A549 (cell line): Measurements from ENCODE around the gene PGAP1. TPM values are rescaled to one million over a fixed set of nuclear protein-coding genes. Genes with fewer than 3 reads are reported as not detected.

ENCODE experiments used
- ATAC-seq, 2 experiments: fragments of 200-7000 bp in 1 of 2; fragments of >200 bp in 1 of 2; cut with Nextera tagmentation in 1 of 2; cut with Tn5 transposase in 1 of 2; 3 replicates each; pipeline versions ENCODE4 v1.8.0 to v1.9.1; 2018 to 2020; ENCODE audit warnings: mild to moderate bottlenecking in 1 of 2, moderate library complexity in 1 of 2
- CTCF ChIA-PET: fragments of 300-600 bp; sonication (Branson Sonifier 250); formaldehyde crosslinking; extraction: SDS; loops from one replicate; lab custom pipeline; 2021; ENCODE audit warnings: antibody characterized with exemption, inconsistent platforms; lab: Yijun Ruan, JAX
- POLR2A ChIA-PET: fragments of 350-600 bp; formaldehyde crosslinking; extraction: SDS; loops from one replicate; lab custom pipeline; 2021; ENCODE audit warnings: antibody characterized with exemption, inconsistent platforms; lab: Yijun Ruan, JAX
- DNase-seq, 2 experiments: peaks; one replicate each; pipeline versions ENCODE4 v3.0.0 to v3.0.0-alpha.2; 2011 to 2016; ENCODE audit warnings: low read depth in 1 of 2, low spot score in 1 of 2
- FAIRE-seq: peaks from 2 replicates; lab custom pipeline; 2011; peaks lifted over from hg19 to GRCh38; lab: Jason Lieb, UNC
- H3K27ac ChIP-seq, 2 experiments: fragments of >200 bp; sonication (Bioruptor Twin); formaldehyde crosslinking; 3 replicates each; pipeline ENCODE4 v1.5.1; 2016 to 2017
- H3K4me1 ChIP-seq: fragments of >200 bp; sonication (Bioruptor Twin); formaldehyde crosslinking; 3 replicates; pipeline ENCODE4 v1.6.1; 2016
- H3K4me2 ChIP-seq: fragments of >200 bp; sonication (Bioruptor Twin); formaldehyde crosslinking; 3 replicates; pipeline ENCODE4 v1.6.1; 2016
- H3K4me3 ChIP-seq: fragments of >200 bp; sonication (Bioruptor Twin); formaldehyde crosslinking; 3 replicates; pipeline ENCODE4 v1.5.1; 2016
- H3K9me3 ChIP-seq: fragments of >200 bp; sonication (Bioruptor Twin); formaldehyde crosslinking; 3 replicates; pipeline ENCODE4 v1.6.1; 2016
- CEBPB ChIP-seq, 2 experiments: fragments of >200 bp in 1 of 2; sonication (Bioruptor Twin) in 1 of 2; formaldehyde crosslinking in 1 of 2; IDR thresholded peaks; 2 replicates each; pipeline ENCODE4 v1.6.1; 2012 to 2016
- CHD2 ChIP-seq: fragments of 150-350 bp; IDR thresholded peaks from 2 replicates; pipeline ENCODE4 v1.6.1; 2014; ENCODE audit warnings: low read length; ENCODE audit not compliant: partially characterized antibody
- FOSB ChIP-seq: fragments of 250-450 bp; sonication (Bioruptor Pico); IDR thresholded peaks from 2 replicates; pipeline ENCODE4 v1.5.0; 2020; ENCODE audit warnings: mild to moderate bottlenecking, moderate library complexity
- GATA3 ChIP-seq: IDR thresholded peaks from 2 replicates; pipeline ENCODE4 v1.6.1; 2012; ENCODE audit warnings: borderline replicate concordance
- HOXA7 ChIP-seq: fragments of 250-450 bp; sonication (Bioruptor Pico); IDR thresholded peaks from 2 replicates; pipeline ENCODE4 v1.5.0; 2020; ENCODE audit warnings: mild to moderate bottlenecking, moderate library complexity
- JUNB ChIP-seq: fragments of >200 bp; sonication (Bioruptor Twin); formaldehyde crosslinking; IDR thresholded peaks from 2 replicates; pipeline ENCODE4 v1.6.1; 2016
- KDM1A ChIP-seq: fragments of 200-600 bp; sonication (generic); IDR thresholded peaks from 2 replicates; pipeline ENCODE4 v1.6.1; 2016; ENCODE audit warnings: low read depth, mild to moderate bottlenecking
- MAFK ChIP-seq: fragments of 450-650 bp; IDR thresholded peaks from 2 replicates; pipeline ENCODE4 v1.6.1; 2014; ENCODE audit not compliant: partially characterized antibody
- POLR2A ChIP-seq: IDR thresholded peaks from 2 replicates; pipeline ENCODE4 v1.6.1; 2012; ENCODE audit warnings: mild to moderate bottlenecking, low read length
- POLR2AphosphoS2 ChIP-seq: conservative IDR thresholded peaks from 2 replicates; pipeline ENCODE4 v1.6.1; 2012; ENCODE audit warnings: low read length, improper control_type of control experiment, inconsistent platforms
- RAD21 ChIP-seq, 2 experiments: fragments of >200 bp in 1 of 2; sonication (Bioruptor Twin) in 1 of 2; formaldehyde crosslinking in 1 of 2; IDR thresholded peaks in 1 of 2; conservative IDR thresholded peaks in 1 of 2; 2 replicates in 1 of 2; 3 replicates in 1 of 2; pipeline ENCODE4 v1.6.1; 2012 to 2018; ENCODE audit warnings: inconsistent platforms in 1 of 2
- RFX5 ChIP-seq: fragments of 450-650 bp; IDR thresholded peaks from 2 replicates; pipeline ENCODE4 v1.7.1; 2014; ENCODE audit warnings: antibody characterized with exemption, mild to moderate bottlenecking, moderate library complexity
- RNF2 ChIP-seq: fragments of 200-600 bp; sonication (generic); IDR thresholded peaks from 2 replicates; pipeline ENCODE4 v1.6.1; 2016; ENCODE audit warnings: low read depth, mild to moderate bottlenecking, antibody characterized with exemption, moderate library complexity, borderline replicate concordance
- SMC3 ChIP-seq: fragments of >200 bp; sonication (Bioruptor Twin); formaldehyde crosslinking; IDR thresholded peaks from 3 replicates; pipeline ENCODE4 v1.6.1; 2018; ENCODE audit warnings: inconsistent platforms
- TFCP2L1 ChIP-seq: fragments of 250-450 bp; sonication (Bioruptor Pico); IDR thresholded peaks from 2 replicates; pipeline ENCODE4 v1.5.0; 2021; ENCODE audit warnings: mild to moderate bottlenecking
- ZC3H11A ChIP-seq: fragments of 450-650 bp; IDR thresholded peaks from 2 replicates; pipeline ENCODE4 v1.6.1; 2014; ENCODE audit warnings: antibody characterized with exemption, mild to moderate bottlenecking
- ZFP36 ChIP-seq: fragments of 450-650 bp; IDR thresholded peaks from 2 replicates; pipeline ENCODE4 v1.6.1; 2014; ENCODE audit warnings: borderline replicate concordance; ENCODE audit not compliant: partially characterized antibody
- WGBS: methylation state at CpG from one replicate; pipeline ENCODE4 v1.1.6; 2017; ENCODE audit errors: missing lambda C conversion rate; 5-methylcytosine and 5-hydroxymethylcytosine counted together
- polyA plus RNA-seq, 4 experiments: library from polyadenylated mRNA; depleted of rRNA in 3 of 4; stranded (reverse); fragments of >200 nt; fragmentation: RNase III in 1 of 4; extraction: RNeasy Plus Mini Kit Qiagen cat#74134 plus additional on column Dnase treatment in 1 of 4; gene quantifications; 2 replicates in 3 of 4; 3 replicates in 1 of 4; pipeline ENCODE4 v1.2.3, GENCODE V29; 2011 to 2017
- TF ChIP-seq, protein P1 (sequence below): fragments of 250-450 bp; sonication (Bioruptor Pico); IDR thresholded peaks from 2 replicates; pipeline ENCODE4 v1.5.0; 2020; ENCODE audit warnings: low read depth, mild to moderate bottlenecking, moderate library complexity
- TF ChIP-seq, protein P2 (sequence below): fragments of 150-350 bp; IDR thresholded peaks from 2 replicates; pipeline ENCODE4 v1.6.1; 2014; ENCODE audit warnings: low read depth, mild to moderate bottlenecking, low read length
- TF ChIP-seq, protein P3 (sequence below): fragments of >200 bp; sonication (Bioruptor Twin); formaldehyde crosslinking; IDR thresholded peaks from 3 replicates; pipeline ENCODE4 v1.6.1; 2016
- TF ChIP-seq, protein P4 (sequence below): fragments of 450-650 bp; IDR thresholded peaks from 2 replicates; pipeline ENCODE4 v1.6.1; 2014; ENCODE audit warnings: antibody characterized with exemption
- TF ChIP-seq, protein P5 (sequence below): fragments of 200-600 bp; sonication (generic); IDR thresholded peaks from 2 replicates; pipeline ENCODE4 v1.6.1; 2016; ENCODE audit warnings: antibody characterized with exemption, mild to moderate bottlenecking, moderate library complexity
- TF ChIP-seq, protein P6 (sequence below): IDR thresholded peaks from 2 replicates; pipeline ENCODE4 v1.6.1; 2012

PGAP1 gene
- polyA plus RNA-seq, 2 of the 4 experiments (the other 2 are of a cell fraction): 3.5 to 9.3 TPM

DNA sequence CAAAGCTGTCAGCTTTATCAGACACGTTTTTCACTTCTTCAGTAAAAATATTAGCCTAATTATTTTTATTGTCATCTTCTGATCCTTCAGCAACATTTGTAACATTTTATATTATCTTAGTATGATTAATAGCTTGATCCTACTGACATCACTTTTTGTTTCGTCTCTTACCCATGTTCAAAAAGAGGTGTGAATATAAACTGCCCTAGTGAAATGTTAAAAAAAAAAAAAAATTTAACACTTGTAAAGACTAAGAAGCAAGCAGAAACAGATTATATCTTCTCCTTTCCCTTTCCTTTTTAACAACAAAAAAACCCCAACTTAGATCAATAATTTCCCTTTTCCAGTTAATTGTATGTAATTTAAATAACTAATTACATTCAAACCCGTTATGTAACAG is 81.1 kb downstream of the PGAP1 start:
- Histone ChIP-seq H3K27ac (no peak overlapping the region), H3K4me2 (no peak overlapping the region), H3K4me3 (no peak overlapping the region), H3K9me3 (no peaks in the 10 kb centered on the region), H3K4me1 (no peaks in the 10 kb centered on the region)
- ChIA-PET CTCF (no interaction called here), POLR2A (no interaction called here)
- ATAC-seq (no peak), FAIRE-seq (no peak), DNase-seq (no peak)
- TF ChIP-seq CHD2 (no peak), HOXA7 (CRISPR knock-in tag) (no peak), ZFP36 (no peak), SMC3 (no peak), ZC3H11A (no peak)
- TF ChIP-seq, protein P1, sequence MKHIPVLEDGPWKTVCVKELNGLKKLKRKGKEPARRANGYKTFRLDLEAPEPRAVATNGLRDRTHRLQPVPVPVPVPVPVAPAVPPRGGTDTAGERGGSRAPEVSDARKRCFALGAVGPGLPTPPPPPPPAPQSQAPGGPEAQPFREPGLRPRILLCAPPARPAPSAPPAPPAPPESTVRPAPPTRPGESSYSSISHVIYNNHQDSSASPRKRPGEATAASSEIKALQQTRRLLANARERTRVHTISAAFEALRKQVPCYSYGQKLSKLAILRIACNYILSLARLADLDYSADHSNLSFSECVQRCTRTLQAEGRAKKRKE (CRISPR knock-in tag): no peak
- TF ChIP-seq, protein P2, sequence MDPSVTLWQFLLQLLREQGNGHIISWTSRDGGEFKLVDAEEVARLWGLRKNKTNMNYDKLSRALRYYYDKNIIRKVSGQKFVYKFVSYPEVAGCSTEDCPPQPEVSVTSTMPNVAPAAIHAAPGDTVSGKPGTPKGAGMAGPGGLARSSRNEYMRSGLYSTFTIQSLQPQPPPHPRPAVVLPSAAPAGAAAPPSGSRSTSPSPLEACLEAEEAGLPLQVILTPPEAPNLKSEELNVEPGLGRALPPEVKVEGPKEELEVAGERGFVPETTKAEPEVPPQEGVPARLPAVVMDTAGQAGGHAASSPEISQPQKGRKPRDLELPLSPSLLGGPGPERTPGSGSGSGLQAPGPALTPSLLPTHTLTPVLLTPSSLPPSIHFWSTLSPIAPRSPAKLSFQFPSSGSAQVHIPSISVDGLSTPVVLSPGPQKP: no peak
- TF ChIP-seq, protein P3, sequence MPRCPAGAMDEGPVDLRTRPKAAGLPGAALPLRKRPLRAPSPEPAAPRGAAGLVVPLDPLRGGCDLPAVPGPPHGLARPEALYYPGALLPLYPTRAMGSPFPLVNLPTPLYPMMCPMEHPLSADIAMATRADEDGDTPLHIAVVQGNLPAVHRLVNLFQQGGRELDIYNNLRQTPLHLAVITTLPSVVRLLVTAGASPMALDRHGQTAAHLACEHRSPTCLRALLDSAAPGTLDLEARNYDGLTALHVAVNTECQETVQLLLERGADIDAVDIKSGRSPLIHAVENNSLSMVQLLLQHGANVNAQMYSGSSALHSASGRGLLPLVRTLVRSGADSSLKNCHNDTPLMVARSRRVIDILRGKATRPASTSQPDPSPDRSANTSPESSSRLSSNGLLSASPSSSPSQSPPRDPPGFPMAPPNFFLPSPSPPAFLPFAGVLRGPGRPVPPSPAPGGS: no peak
- TF ChIP-seq, protein P4, sequence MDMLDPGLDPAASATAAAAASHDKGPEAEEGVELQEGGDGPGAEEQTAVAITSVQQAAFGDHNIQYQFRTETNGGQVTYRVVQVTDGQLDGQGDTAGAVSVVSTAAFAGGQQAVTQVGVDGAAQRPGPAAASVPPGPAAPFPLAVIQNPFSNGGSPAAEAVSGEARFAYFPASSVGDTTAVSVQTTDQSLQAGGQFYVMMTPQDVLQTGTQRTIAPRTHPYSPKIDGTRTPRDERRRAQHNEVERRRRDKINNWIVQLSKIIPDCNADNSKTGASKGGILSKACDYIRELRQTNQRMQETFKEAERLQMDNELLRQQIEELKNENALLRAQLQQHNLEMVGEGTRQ: no peak
- 83% methylated on average over 3 of the region's 3 CpGs for WGBS

DNA sequence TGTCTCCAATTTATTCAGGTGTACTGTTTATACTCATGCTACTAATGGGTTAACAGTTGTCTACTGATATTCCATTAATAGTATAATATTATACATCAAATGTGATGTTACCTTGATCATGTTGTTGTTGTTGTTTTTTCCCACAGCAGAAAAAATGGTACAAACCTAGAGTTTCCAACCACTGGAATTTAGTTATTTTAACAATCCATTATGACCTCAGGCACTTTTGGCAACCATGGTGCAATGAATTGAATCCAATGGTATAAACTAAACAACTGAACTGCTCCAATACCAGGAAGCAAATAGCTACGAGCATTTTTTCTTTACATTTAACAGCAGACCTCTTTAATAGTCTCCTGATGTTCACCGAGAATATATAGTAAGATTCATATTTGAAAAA is 86.3 kb downstream of the PGAP1 start:
- no peak for DNase-seq
- Histone ChIP-seq H3K4me1 (peaks cover 10% of the 10 kb centered on the region; the same call in 2 of the 3 replicates), H3K4me3 (no peak overlapping the region), H3K27ac (no peak overlapping the region), H3K4me2 (no peak overlapping the region), H3K9me3 (no peaks in the 10 kb centered on the region)
- POLR2A ChIA-PET: no interaction called here
- 82% methylated on average over 2 of the region's 2 CpGs for WGBS
- CTCF ChIA-PET: interaction anchor here (1.5 kb wide), 1 partner anchor 10 kb away, joined by 4 read pairs; no protein-coding TSS in a partner anchor
- no peak for FAIRE-seq
- ATAC-seq: no peak
- no peak for TF ChIP-seq POLR2AphosphoS2
- TF ChIP-seq, protein P5, sequence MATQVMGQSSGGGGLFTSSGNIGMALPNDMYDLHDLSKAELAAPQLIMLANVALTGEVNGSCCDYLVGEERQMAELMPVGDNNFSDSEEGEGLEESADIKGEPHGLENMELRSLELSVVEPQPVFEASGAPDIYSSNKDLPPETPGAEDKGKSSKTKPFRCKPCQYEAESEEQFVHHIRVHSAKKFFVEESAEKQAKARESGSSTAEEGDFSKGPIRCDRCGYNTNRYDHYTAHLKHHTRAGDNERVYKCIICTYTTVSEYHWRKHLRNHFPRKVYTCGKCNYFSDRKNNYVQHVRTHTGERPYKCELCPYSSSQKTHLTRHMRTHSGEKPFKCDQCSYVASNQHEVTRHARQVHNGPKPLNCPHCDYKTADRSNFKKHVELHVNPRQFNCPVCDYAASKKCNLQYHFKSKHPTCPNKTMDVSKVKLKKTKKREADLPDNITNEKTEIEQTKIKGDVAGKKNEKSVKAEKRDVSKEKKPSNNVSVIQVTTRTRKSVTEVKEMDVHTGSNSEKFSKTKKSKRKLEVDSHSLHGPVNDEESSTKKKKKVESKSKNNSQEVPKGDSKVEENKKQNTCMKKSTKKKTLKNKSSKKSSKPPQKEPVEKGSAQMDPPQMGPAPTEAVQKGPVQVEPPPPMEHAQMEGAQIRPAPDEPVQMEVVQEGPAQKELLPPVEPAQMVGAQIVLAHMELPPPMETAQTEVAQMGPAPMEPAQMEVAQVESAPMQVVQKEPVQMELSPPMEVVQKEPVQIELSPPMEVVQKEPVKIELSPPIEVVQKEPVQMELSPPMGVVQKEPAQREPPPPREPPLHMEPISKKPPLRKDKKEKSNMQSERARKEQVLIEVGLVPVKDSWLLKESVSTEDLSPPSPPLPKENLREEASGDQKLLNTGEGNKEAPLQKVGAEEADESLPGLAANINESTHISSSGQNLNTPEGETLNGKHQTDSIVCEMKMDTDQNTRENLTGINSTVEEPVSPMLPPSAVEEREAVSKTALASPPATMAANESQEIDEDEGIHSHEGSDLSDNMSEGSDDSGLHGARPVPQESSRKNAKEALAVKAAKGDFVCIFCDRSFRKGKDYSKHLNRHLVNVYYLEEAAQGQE: no peak
- TF ChIP-seq JUNB: no peak
- TF ChIP-seq RNF2: no peak
- no peak for TF ChIP-seq GATA3
- TF ChIP-seq TFCP2L1 (CRISPR knock-in tag): no peak

DNA sequence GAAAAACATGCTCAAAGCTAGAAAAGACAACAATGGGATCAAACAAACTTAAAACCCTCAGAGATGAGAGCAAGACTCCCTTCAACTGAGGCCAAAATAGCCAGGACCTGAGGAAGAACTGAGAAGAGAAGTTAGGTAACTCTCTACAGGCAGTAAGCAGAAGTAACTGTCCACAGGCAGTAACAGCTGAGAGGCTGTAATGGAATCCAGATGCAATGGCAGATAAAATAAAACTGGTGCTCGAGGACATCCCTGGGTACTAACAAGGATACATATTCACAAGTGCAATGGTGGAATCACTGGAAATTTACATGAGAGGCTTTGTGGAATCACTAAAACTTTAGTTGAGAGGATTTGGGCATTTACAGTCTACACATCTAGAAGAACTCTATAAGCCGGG is 86.9 kb downstream of the PGAP1 start:
- no peak for ATAC-seq
- no peak for FAIRE-seq
- Histone ChIP-seq H3K4me3 (no peak overlapping the region), H3K27ac (no peak overlapping the region), H3K4me1 (peaks cover 10% of the 10 kb centered on the region; the same call in 2 of the 3 replicates), H3K4me2 (no peak overlapping the region), H3K9me3 (no peaks in the 10 kb centered on the region)
- WGBS: 97% methylated on average over 2 of the region's 2 CpGs
- ChIA-PET CTCF (interaction anchor here (1.5 kb wide), 1 partner anchor 10 kb away, joined by 4 read pairs; no protein-coding TSS in a partner anchor), POLR2A (no interaction called here)
- DNase-seq: no peak
- TF ChIP-seq, protein P6, sequence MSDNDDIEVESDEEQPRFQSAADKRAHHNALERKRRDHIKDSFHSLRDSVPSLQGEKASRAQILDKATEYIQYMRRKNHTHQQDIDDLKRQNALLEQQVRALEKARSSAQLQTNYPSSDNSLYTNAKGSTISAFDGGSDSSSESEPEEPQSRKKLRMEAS: no peak
- TF ChIP-seq CEBPB (IDR thresholded peaks at IDR 0.05) (no peak), KDM1A (no peak), POLR2A (no peak), RAD21 (conservative IDR thresholded peaks at IDR 0.05 in 1 of 2, IDR thresholded peaks at IDR 0.05 in 1 of 2) (no peak), FOSB (CRISPR knock-in tag) (no peak), MAFK (no peak), RFX5 (no peak), JUNB (no peak)
- TF ChIP-seq, protein P2: no peak
